ENCODE data around the gene INO80D. TPM values are rescaled to one million over a fixed set of nuclear protein-coding genes. Genes with fewer than 3 reads are reported as not detected.

Gene INO80D
- total RNA-seq, 1 experiment from 2014 or later, result 46.0 TPM

- H3K4me3 Mint-ChIP-seq, result no peak overlapping the region
- no peak overlapping the region for H3K56ac ChIP-seq (ENCODE audit: insufficient read length, low read depth, low read length)
- no peak for DNase-seq
- peaks cover 22 to 32% of the 10 kb centered on the region in 2 experiments for H3K4me1 Mint-ChIP-seq
- H2BK120ac ChIP-seq (ENCODE audit: low read depth, low read length, poor library complexity, severe bottlenecking), result no peak overlapping the region
- H2BK12ac ChIP-seq (ENCODE audit: insufficient read length, low read depth, low read length), result no peak overlapping the region
- H4K91ac ChIP-seq (ENCODE audit: insufficient read length, low read depth, low read length), result no peak overlapping the region
- H3K23ac ChIP-seq (ENCODE audit: insufficient read length, low read depth, low read length), result no peak overlapping the region
- no peaks in the 10 kb centered on the region for H3K79me1 ChIP-seq (ENCODE audit: insufficient read depth, low read depth, low read length, poor library complexity, severe bottlenecking)
- peak overlapping the region; percentile 16; the same call in 1 of the 2 replicates for H3K14ac ChIP-seq (ENCODE audit: insufficient read depth, low read length)
- no peak overlapping the region for H3K4me2 ChIP-seq (ENCODE audit: insufficient read depth, insufficient read length, low read length)
- no peak overlapping the region for H2AFZ ChIP-seq (ENCODE audit: low read length)
- no peak overlapping the region for H3K9ac ChIP-seq (ENCODE audit: extremely low read depth, insufficient read length, low read length)
- no peaks in the 10 kb centered on the region for H3K9me3 ChIP-seq (ENCODE audit: control insufficient read depth, low read depth, low read length)
- no peak overlapping the region for H2BK20ac ChIP-seq (ENCODE audit: low read depth, low read length, poor library complexity, severe bottlenecking)
- no peaks in the 10 kb centered on the region for H3K27me3 Mint-ChIP-seq (ENCODE audit: low read depth)
- TF ChIP-seq CTCF (conservative IDR thresholded peaks at IDR 0.05), result no peak
- H3K27me3 ChIP-seq (ENCODE audit: insufficient read depth, low read length), result no peaks in the 10 kb centered on the region
- no peaks in the 10 kb centered on the region for H3K9me3 Mint-ChIP-seq
- H3K4me1 ChIP-seq (ENCODE audit: insufficient read depth, low read length), result peaks cover 7% of the 10 kb centered on the region; the same call in 1 of the 2 replicates
- no peak overlapping the region for H3K27ac ChIP-seq (ENCODE audit: insufficient read length, low read depth, low read length)
- no peak overlapping the region; a peak in 1 of 7 replicates for H3K27ac Mint-ChIP-seq
- H3T11ph ChIP-seq (ENCODE audit: low read length), result no peak overlapping the region
- no peak overlapping the region for H2AK5ac ChIP-seq (ENCODE audit: insufficient read length, low read length)
- H3K36me3 Mint-ChIP-seq (ENCODE audit: insufficient read depth in 1 of 3, low read depth in 3 of 3), result no peaks in the 10 kb centered on the region
- no peaks in the 10 kb centered on the region for H3K79me2 ChIP-seq (ENCODE audit: insufficient read depth, low read length)
- no peak overlapping the region for H3K4ac ChIP-seq (ENCODE audit: low read depth, low read length)
- H4K20me1 ChIP-seq (ENCODE audit: control insufficient read depth, insufficient read depth, insufficient read length), result no peaks in the 10 kb centered on the region
- H3K18ac ChIP-seq (ENCODE audit: insufficient read length, low read depth, low read length), result no peak overlapping the region
- no peak overlapping the region for H2BK15ac ChIP-seq (ENCODE audit: low read depth, low read length)
- H2BK5ac ChIP-seq (ENCODE audit: insufficient read length, low read length), result no peak overlapping the region
- WGBS (ENCODE audit: extremely low coverage, insufficient read length, low lambda C conversion rate), result no CpG with 5 or more reads among the region's 15 CpGs
- H3K23me2 ChIP-seq (ENCODE audit: insufficient read length, low read depth, low read length, poor library complexity, severe bottlenecking), result no peaks in the 10 kb centered on the region
- H4K5ac ChIP-seq (ENCODE audit: insufficient read length, low read depth, low read length), result no peak overlapping the region
- no peak overlapping the region for H4K8ac ChIP-seq (replicated peaks; ENCODE audit: insufficient read length, low read depth, low read length)
These were observed 120.3 kb downstream of the INO80D start for GRCh38 chr2:205965707-205966106.

All from H9 (cell line).